Renal cortical epithelial cell (primary cell): ENCODE measurements around the gene TTBK2. TPM values are rescaled to one million over a fixed set of nuclear protein-coding genes. Genes with fewer than 3 reads are reported as not detected.
A peak's percentile ranks its signal among the peaks of the same experiment; 100 is the strongest.
"Not testable (repeated sequence)": the region's sequence is repeated elsewhere in the genome, so short reads cannot be mapped to it uniquely, and the experiment has no call there.

ENCODE experiments used
- DNase-seq: peaks from one replicate; pipeline ENCODE4 v3.0.0-alpha.2; 2011; ENCODE audit warnings: low read depth
- total RNA-seq: library from RNA; depleted of rRNA; stranded (reverse); fragments of >200 nt; gene quantifications from 2 replicates; pipeline ENCODE4 v1.2.3, GENCODE V29; 2014

Gene TTBK2
- total RNA-seq, 1 donor from 2014 or later = 20.6 TPM

GRCh38 chr15:42764154-42764731 is 156.3 kb downstream of the TTBK2 start:
- DNase-seq = not testable (repeated sequence)

GRCh38 chr15:42761813-42762212 is 158.8 kb downstream of the TTBK2 start:
- DNase-seq = not testable (repeated sequence)

GRCh38 chr15:42760759-42761158 is 159.8 kb downstream of the TTBK2 start:
- no peak for DNase-seq

GRCh38 chr15:42759093-42759492 is 161.5 kb downstream of the TTBK2 start:
- DNase-seq = no peak

- DNase-seq = no peak
Measured at GRCh38 chr15:42750306-42750705, 170.3 kb downstream of the TTBK2 start.

- no peak for DNase-seq
Measured at GRCh38 chr15:42749266-42749665, 171.3 kb downstream of the TTBK2 start.

- DNase-seq = no peak
Measured at GRCh38 chr15:42744195-42744594, 176.4 kb downstream of the TTBK2 start.

- no peak for DNase-seq
Measured at GRCh38 chr15:42742149-42742548, 178.4 kb downstream of the TTBK2 start.

- DNase-seq = no peak
Measured at GRCh38 chr15:42741710-42742109, 178.9 kb downstream of the TTBK2 start.

- peak; percentile 41 for DNase-seq
Measured at GRCh38 chr15:42737529-42738328, 182.8 kb downstream of the TTBK2 start.

- peak; percentile 56 for DNase-seq
Measured at GRCh38 chr15:42736793-42737528, 183.6 kb downstream of the TTBK2 start, which contains the start of gene CDAN1. CDAN1 (minus strand) TSS chr15:42737128; CDS start chr15:42737102, 26 bp downstream.

- no peak for DNase-seq
Measured at GRCh38 chr15:42736178-42736792, 184.3 kb downstream of the TTBK2 start.

GRCh38 chr15:42735382-42736165 is 185.0 kb downstream of the TTBK2 start:
- no peak for DNase-seq

GRCh38 chr15:42734076-42734672 is 186.4 kb downstream of the TTBK2 start:
- DNase-seq = no peak

GRCh38 chr15:42733027-42733426 is 187.6 kb downstream of the TTBK2 start:
- no peak for DNase-seq

- DNase-seq = no peak
Measured at GRCh38 chr15:42732095-42732827, 188.3 kb downstream of the TTBK2 start.

GRCh38 chr15:42731461-42731860 is 189.1 kb downstream of the TTBK2 start:
- DNase-seq = no peak

- DNase-seq = no peak
Measured at GRCh38 chr15:42730536-42730935, 190.0 kb downstream of the TTBK2 start.

- DNase-seq = no peak
Measured at GRCh38 chr15:42730135-42730534, 190.4 kb downstream of the TTBK2 start.

GRCh38 chr15:42729409-42729808 is 191.2 kb downstream of the TTBK2 start:
- DNase-seq = no peak
